ENCODE measurements around the gene CHD2.
"Not testable (repeated sequence)": the region's sequence is repeated elsewhere in the genome, so short reads cannot be mapped to it uniquely, and the experiment has no call there.

Gene CHD2

GRCh38 chr15:93057618-93058017, 157.5 kb downstream of the CHD2 start:
- H3K36me3 ChIP-seq (ENCODE audit: control insufficient read depth, insufficient read depth, low read length), result peaks cover 9% of the 10 kb centered on the region
- WGBS (ENCODE audit: insufficient coverage, insufficient read length), result no CpG with 5 or more reads among the region's 8 CpGs
- H3K9me3 ChIP-seq (ENCODE audit: control insufficient read depth, insufficient read depth, low read length), result no peaks in the 10 kb centered on the region
- no peak overlapping the region for H3K27ac ChIP-seq (ENCODE audit: low read length)
- H3K27me3 ChIP-seq (ENCODE audit: control insufficient read depth, insufficient read depth, low read length), result no peaks in the 10 kb centered on the region
- H3K4me1 ChIP-seq (ENCODE audit: control insufficient read depth, insufficient read depth, low read length), result peaks cover 6% of the 10 kb centered on the region
- no peak for DNase-seq (ENCODE audit: low read depth, low spot score)
- no peak overlapping the region for H3K4me3 ChIP-seq (ENCODE audit: low read length)

GRCh38 chr15:93058128-93058527, 158.0 kb downstream of the CHD2 start:
- WGBS (ENCODE audit: insufficient coverage, insufficient read length), result no CpG with 5 or more reads among the region's 8 CpGs

GRCh38 chr15:93058904-93059427, 158.8 kb downstream of the CHD2 start:
- DNase-seq (ENCODE audit: low read depth, low spot score), result no peak
- Histone ChIP-seq H3K27ac (ENCODE audit: low read length) (no peak overlapping the region), H3K4me3 (ENCODE audit: low read length) (no peak overlapping the region), H3K36me3 (ENCODE audit: control insufficient read depth, insufficient read depth, low read length) (peaks cover 10% of the 10 kb centered on the region), H3K4me1 (ENCODE audit: control insufficient read depth, insufficient read depth, low read length) (peaks cover 13% of the 10 kb centered on the region), H3K27me3 (ENCODE audit: control insufficient read depth, insufficient read depth, low read length) (no peaks in the 10 kb centered on the region), H3K9me3 (ENCODE audit: control insufficient read depth, insufficient read depth, low read length) (no peaks in the 10 kb centered on the region)
- no CpG with 5 or more reads among the region's 18 CpGs for WGBS (ENCODE audit: insufficient coverage, insufficient read length)

More at GRCh38 chr15:93058128-93058527, 158.0 kb downstream of the CHD2 start:
- no peak for DNase-seq (ENCODE audit: low read depth, low spot score)
- Histone ChIP-seq H3K9me3 (ENCODE audit: control insufficient read depth, insufficient read depth, low read length) (no peaks in the 10 kb centered on the region), H3K27ac (ENCODE audit: low read length) (no peak overlapping the region), H3K27me3 (ENCODE audit: control insufficient read depth, insufficient read depth, low read length) (no peaks in the 10 kb centered on the region), H3K4me1 (ENCODE audit: control insufficient read depth, insufficient read depth, low read length) (peaks cover 9% of the 10 kb centered on the region), H3K36me3 (ENCODE audit: control insufficient read depth, insufficient read depth, low read length) (peaks cover 7% of the 10 kb centered on the region), H3K4me3 (ENCODE audit: low read length) (no peak overlapping the region)

GRCh38 chr15:93059442-93059841, 159.3 kb downstream of the CHD2 start:
- Histone ChIP-seq H3K4me3 (ENCODE audit: low read length) (no peak overlapping the region), H3K27me3 (ENCODE audit: control insufficient read depth, insufficient read depth, low read length) (no peaks in the 10 kb centered on the region), H3K4me1 (ENCODE audit: control insufficient read depth, insufficient read depth, low read length) (peaks cover 17% of the 10 kb centered on the region), H3K36me3 (ENCODE audit: control insufficient read depth, insufficient read depth, low read length) (peaks cover 13% of the 10 kb centered on the region), H3K9me3 (ENCODE audit: control insufficient read depth, insufficient read depth, low read length) (no peaks in the 10 kb centered on the region), H3K27ac (ENCODE audit: low read length) (no peak overlapping the region)
- no peak for DNase-seq (ENCODE audit: low read depth, low spot score)
- WGBS (ENCODE audit: insufficient coverage, insufficient read length), result no CpG with 5 or more reads among the region's 8 CpGs

GRCh38 chr15:93060336-93061248, 160.5 kb downstream of the CHD2 start:
- peaks cover 8% of the 10 kb centered on the region for H3K36me3 ChIP-seq (ENCODE audit: control insufficient read depth, insufficient read depth, low read length)
- no peaks in the 10 kb centered on the region for H3K9me3 ChIP-seq (ENCODE audit: control insufficient read depth, insufficient read depth, low read length)
- no peak overlapping the region for H3K4me3 ChIP-seq (ENCODE audit: low read length)
- no peak overlapping the region for H3K27ac ChIP-seq (ENCODE audit: low read length)
- H3K4me1 ChIP-seq (ENCODE audit: control insufficient read depth, insufficient read depth, low read length), result peaks cover 17% of the 10 kb centered on the region
- WGBS (ENCODE audit: insufficient coverage, insufficient read length), result no CpG with 5 or more reads among the region's 19 CpGs
- no peaks in the 10 kb centered on the region for H3K27me3 ChIP-seq (ENCODE audit: control insufficient read depth, insufficient read depth, low read length)
- no peak for DNase-seq (ENCODE audit: low read depth, low spot score)

GRCh38 chr15:93062628-93063261, 162.6 kb downstream of the CHD2 start:
- peak overlapping the region; percentile 38 for H3K27ac ChIP-seq (ENCODE audit: low read length)

GRCh38 chr15:93063262-93063671, 163.1 kb downstream of the CHD2 start:
- DNase-seq (ENCODE audit: low read depth, low spot score), result no peak
- Histone ChIP-seq H3K9me3 (ENCODE audit: control insufficient read depth, insufficient read depth, low read length) (no peaks in the 10 kb centered on the region), H3K4me3 (ENCODE audit: low read length) (no peak overlapping the region), H3K4me1 (ENCODE audit: control insufficient read depth, insufficient read depth, low read length) (peaks cover 16% of the 10 kb centered on the region), H3K27ac (ENCODE audit: low read length) (no peak overlapping the region), H3K27me3 (ENCODE audit: control insufficient read depth, insufficient read depth, low read length) (no peaks in the 10 kb centered on the region), H3K36me3 (ENCODE audit: control insufficient read depth, insufficient read depth, low read length) (peaks cover 12% of the 10 kb centered on the region)
- no CpG with 5 or more reads among the region's 8 CpGs for WGBS (ENCODE audit: insufficient coverage, insufficient read length)

More at GRCh38 chr15:93062628-93063261, 162.6 kb downstream of the CHD2 start:
- peaks cover 16% of the 10 kb centered on the region for H3K4me1 ChIP-seq (ENCODE audit: control insufficient read depth, insufficient read depth, low read length)
- DNase-seq (ENCODE audit: low read depth, low spot score); H3K27me3 ChIP-seq (ENCODE audit: control insufficient read depth, insufficient read depth, low read length); H3K4me3 ChIP-seq (ENCODE audit: low read length); H3K9me3 ChIP-seq (ENCODE audit: control insufficient read depth, insufficient read depth, low read length): not testable (repeated sequence)
- WGBS (ENCODE audit: insufficient coverage, insufficient read length), result no CpG with 5 or more reads among the region's 13 CpGs
- H3K36me3 ChIP-seq (ENCODE audit: control insufficient read depth, insufficient read depth, low read length), result peaks cover 12% of the 10 kb centered on the region

- H3K27me3 ChIP-seq (ENCODE audit: control insufficient read depth, insufficient read depth, low read length), result no peaks in the 10 kb centered on the region
- no peak overlapping the region for H3K4me3 ChIP-seq (ENCODE audit: low read length)
- DNase-seq (ENCODE audit: low read depth, low spot score), result no peak
- peaks cover 12% of the 10 kb centered on the region for H3K36me3 ChIP-seq (ENCODE audit: control insufficient read depth, insufficient read depth, low read length)
- H3K4me1 ChIP-seq (ENCODE audit: control insufficient read depth, insufficient read depth, low read length), result peaks cover 16% of the 10 kb centered on the region
- H3K9me3 ChIP-seq (ENCODE audit: control insufficient read depth, insufficient read depth, low read length), result no peaks in the 10 kb centered on the region
- H3K27ac ChIP-seq (ENCODE audit: low read length), result no peak overlapping the region
- no CpG with 5 or more reads among the region's 23 CpGs for WGBS (ENCODE audit: insufficient coverage, insufficient read length)
Measured at GRCh38 chr15:93063796-93064690, 163.9 kb downstream of the CHD2 start.

- peaks cover 12% of the 10 kb centered on the region for H3K36me3 ChIP-seq (ENCODE audit: control insufficient read depth, insufficient read depth, low read length)
- peaks cover 18% of the 10 kb centered on the region for H3K4me1 ChIP-seq (ENCODE audit: control insufficient read depth, insufficient read depth, low read length)
- H3K9me3 ChIP-seq (ENCODE audit: control insufficient read depth, insufficient read depth, low read length), result no peaks in the 10 kb centered on the region
- H3K27me3 ChIP-seq (ENCODE audit: control insufficient read depth, insufficient read depth, low read length), result no peaks in the 10 kb centered on the region
- no peak overlapping the region for H3K4me3 ChIP-seq (ENCODE audit: low read length)
- DNase-seq (ENCODE audit: low read depth, low spot score), result no peak
- H3K27ac ChIP-seq (ENCODE audit: low read length), result no peak overlapping the region
- no CpG with 5 or more reads among the region's 23 CpGs for WGBS (ENCODE audit: insufficient coverage, insufficient read length)
Measured at GRCh38 chr15:93065641-93066045, 165.5 kb downstream of the CHD2 start.

- H3K4me1 ChIP-seq (ENCODE audit: control insufficient read depth, insufficient read depth, low read length), result peaks cover 17% of the 10 kb centered on the region
- no peak overlapping the region for H3K27ac ChIP-seq (ENCODE audit: low read length)
- DNase-seq (ENCODE audit: low read depth, low spot score), result no peak
- no CpG with 5 or more reads among the region's 38 CpGs for WGBS (ENCODE audit: insufficient coverage, insufficient read length)
- no peaks in the 10 kb centered on the region for H3K27me3 ChIP-seq (ENCODE audit: control insufficient read depth, insufficient read depth, low read length)
- peaks cover 12% of the 10 kb centered on the region for H3K36me3 ChIP-seq (ENCODE audit: control insufficient read depth, insufficient read depth, low read length)
- no peak overlapping the region for H3K4me3 ChIP-seq (ENCODE audit: low read length)
- no peaks in the 10 kb centered on the region for H3K9me3 ChIP-seq (ENCODE audit: control insufficient read depth, insufficient read depth, low read length)
Measured at GRCh38 chr15:93066224-93066681, 166.1 kb downstream of the CHD2 start.
